Inflammatory macrophage treated with lipopolysaccharide for 1 hour (primary cell): ENCODE measurements around the gene POMGNT2.

Experiments used
- DNase-seq, 2 donors: peaks; one replicate each; pipeline ENCODE4 v3.0.0-alpha.2; 2020 to 2022

The POMGNT2 gene

DNA sequence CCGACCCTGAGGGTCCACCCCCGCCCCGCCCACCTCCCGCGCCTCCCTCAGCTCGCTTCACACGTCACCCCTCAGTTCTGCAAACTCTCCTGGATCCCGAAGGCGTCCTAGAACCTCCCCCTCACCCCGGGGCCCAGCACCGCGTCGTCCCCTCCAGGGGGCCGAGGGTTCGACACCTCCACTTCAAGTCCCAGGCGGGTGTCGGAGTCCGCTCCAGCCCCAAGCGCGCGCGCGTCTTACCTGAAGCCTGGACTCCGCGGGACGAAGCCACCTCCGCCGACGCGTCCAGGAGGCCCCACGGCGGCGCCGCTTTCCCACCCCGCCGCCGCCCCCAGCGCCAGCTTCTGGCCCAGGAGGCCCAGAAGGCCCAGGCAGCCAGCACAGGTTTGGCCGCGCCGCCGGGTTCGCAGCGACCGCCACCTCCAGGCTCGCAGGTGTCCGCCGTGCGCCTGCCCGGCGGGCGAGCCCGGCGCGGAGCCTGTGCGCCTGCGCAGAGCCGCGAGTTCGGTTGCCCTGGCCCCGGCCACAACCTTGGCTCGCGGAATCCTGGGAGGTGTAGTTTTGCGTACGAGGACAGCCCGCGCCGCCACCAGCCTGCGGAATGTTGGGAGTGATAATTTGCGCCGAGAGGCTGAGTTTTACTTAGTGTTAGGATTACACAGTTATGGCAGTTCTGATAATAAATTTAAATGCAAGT lies at the start of gene POMGNT2:
TSS of gene POMGNT2 (minus strand) at position 484 of the 697 bp plus-strand sequence. CDS start 24,648 bp downstream, outside the sequence.
- DNase-seq = peak; percentile 70 to 90

DNA sequence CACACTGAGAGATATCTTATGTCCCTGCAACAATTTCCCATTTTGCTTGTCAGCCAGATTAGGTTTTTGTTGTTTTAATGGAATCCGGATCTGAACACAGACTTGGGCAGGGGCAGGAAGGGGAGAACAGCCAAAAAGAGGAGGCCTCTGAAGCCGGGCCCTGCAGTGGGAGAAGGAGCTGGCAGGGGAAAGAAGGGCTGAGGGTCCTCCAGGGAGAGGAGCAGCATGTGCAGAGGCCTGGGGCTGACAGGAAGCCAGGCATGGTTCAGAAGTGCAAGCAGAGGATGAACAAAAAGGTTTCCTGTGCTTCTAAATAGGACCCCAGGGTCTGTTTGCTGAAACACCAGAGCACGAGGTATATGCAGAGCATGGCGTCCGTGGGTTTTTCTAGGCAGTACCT lies 49.1 kb upstream of the POMGNT2 start:
- no peak for DNase-seq

DNA sequence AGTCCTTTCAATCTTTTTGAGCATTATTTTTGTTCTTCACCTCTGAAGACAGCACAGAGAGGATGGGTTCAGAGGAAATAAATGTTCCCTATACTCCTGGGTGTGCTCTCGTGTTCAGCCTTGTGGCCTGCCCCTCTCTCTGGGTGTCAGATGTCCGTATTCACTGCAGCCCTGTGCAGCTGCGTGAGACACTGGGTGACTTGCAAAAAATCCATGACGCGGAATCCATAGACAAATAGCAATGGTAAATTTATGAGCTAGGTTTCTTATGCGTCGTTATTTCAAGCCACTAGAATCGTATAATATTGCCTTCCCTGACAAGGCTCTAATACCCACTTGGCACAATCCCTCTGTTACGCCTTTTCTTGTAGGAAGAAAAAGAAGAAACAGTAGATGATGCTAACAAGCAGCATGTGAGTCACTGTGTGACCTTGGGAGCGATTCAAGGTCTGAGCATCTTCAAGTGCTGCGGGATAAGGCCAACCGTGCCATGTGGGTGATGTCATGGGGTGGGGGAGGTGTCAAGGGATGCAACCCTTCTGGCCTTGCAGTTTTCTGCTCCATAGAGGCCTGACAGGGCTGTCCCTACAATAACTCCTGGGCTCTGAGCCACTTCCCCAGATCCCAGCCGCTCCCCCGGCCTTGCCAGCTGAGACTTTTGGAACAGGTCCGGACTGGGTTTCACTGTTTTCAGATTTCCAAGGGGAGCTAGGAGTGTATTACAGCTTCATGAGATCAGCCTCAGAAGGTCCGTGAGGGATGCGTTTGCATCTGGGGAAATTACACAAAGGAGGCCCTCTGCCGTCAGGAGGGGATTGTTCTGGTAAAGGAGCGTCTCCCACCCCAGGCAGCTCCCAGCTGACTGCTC lies 47.6 kb upstream of the POMGNT2 start:
- DNase-seq = no peak

DNA sequence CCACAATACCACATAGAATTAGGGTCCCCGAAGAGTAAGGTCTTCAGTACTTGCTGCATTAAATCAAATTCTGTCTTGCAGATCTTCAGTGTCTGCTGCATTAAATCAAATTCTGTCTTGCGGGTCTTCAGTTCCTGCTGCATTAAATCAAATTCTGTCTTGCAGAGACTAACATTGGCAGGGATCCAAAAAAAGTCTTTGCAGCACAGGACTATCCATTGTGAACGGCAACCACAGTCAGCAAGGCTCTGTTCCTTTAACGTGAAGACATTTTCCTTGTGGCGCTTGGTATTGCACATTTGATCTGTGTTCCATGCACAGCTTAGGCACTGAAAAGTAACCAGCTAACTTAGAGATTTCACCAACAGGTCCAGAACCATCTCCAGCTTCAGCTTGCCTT lies 46.8 kb upstream of the POMGNT2 start:
- no peak for DNase-seq

DNA sequence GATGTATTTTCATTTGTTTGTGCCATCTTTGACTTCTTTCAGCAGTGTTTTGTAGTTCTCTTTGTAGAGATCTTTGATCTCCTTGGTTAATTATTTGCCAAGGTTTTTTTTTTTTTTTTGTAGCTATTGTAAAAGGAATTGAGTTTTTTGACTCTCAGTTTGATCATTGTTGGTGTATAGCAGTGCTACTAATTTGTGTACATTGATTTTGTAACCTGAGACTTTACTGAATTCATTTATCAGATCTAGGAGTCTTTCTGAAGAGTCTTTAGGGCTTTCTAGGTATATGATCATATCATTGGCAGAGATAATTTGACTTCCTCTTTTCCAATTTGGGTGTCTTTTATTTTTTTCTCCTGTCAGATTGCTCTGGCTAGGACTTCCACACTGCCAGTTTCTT lies 42.2 kb upstream of the POMGNT2 start:
- DNase-seq = peak in 1 of 2 donors; percentile 1

DNA sequence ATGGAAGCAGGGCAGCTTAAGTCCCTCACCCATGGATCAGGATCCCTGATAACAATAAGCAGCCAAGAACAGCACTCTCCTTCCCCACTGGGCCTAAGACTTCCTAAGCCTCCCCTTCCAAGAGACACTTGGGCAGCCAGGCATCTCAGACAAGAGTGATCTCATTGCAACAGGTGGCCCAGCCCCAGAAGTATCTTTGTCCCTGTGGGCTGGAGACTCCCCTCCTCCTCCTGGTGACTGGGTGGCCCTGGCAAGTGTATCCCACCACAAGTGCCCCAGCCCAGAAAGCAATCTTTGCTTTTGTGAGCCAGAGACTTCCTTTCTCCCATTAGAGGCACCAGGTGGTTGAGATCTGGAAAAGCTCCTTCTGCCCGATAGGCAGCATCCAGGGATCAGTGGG lies 40.7 kb upstream of the POMGNT2 start:
- no peak for DNase-seq

DNA sequence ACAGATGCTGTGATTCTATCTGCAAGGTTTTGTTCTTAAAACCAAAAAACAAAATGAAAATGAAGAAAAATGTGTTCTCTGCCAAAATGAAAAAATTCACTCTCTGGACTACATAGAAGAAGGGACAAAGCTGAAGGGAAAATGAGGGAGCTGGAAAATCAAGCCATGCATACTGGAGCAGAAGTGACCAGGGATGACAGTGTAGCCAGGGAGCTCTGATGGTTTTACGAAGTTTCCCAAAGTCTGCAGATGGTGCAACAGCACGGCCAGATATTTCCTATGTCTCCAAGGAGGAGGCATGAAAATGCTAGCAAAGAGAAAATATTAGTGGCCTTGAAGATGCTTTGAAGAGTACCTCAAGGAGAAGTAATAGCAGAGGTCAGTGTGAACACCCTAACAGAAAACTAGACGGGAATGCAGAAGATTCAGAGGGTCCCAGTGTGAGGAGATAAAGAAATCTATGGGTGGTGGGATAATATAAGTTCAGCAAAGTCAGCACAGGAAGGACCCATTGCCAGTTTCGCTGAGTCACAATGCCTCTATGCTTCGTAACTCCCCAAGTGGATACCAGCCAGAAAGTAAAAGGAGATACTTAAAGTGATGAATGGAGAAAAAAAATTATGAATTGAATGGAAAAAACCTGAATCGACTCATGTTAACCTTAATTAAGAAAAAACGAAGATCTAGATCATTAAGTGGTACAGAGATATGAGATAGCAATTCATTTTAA lies 39.0 kb upstream of the POMGNT2 start:
- DNase-seq = no peak

DNA sequence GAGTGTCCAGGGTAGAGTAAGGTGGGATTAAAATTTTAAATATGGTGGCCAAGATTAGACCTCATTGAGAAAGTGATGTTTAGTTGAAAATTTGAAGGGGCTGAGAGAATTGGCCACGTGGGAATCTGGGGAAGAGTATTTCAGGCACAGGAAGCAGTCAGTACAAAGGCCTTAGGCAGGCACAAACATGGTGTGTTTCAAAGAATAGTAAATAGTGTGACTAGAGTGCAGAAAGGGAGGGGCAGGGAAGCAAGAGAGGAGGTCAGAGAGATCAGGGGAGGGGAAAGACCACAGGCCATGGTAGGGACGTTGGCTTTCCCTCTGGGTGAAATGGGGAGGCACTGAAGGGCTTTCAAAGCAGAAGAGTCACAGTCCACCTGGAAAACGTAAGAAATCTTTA lies 36.6 kb upstream of the POMGNT2 start:
- no peak for DNase-seq

DNA sequence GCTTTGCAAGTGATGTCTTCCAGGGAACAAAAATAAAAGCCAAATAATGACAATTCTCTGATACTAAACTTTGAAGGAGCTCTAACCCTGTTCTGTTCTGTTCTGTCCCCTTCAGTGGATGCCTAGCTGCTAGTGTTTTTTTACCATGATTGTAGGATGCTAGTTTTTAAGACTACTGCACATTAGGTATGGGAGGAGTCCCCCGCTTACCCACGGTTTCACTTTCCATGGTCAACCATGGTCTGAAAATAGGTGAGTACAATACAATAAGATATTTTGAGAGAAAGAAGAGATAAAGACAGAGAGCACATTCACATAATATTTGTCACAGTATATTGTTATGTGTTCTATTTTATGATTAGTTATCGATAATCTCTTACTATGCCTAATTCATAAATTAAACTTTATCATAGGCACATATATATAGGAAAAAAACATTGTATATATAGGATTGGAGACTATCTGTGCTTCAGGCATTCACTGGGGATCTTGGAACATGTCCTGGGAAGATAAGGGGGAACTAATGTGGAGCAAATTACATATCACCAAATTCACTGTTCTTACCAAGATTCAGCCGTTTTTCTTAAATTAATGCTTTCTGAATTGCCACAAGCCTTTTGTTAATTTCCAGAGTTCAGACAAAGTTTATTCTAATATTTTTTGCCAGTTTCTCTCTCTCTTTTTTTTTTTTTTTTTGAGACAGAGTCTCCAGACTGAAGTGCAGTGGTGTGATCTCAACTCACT lies 32.8 kb upstream of the POMGNT2 start:
- DNase-seq = no peak

DNA sequence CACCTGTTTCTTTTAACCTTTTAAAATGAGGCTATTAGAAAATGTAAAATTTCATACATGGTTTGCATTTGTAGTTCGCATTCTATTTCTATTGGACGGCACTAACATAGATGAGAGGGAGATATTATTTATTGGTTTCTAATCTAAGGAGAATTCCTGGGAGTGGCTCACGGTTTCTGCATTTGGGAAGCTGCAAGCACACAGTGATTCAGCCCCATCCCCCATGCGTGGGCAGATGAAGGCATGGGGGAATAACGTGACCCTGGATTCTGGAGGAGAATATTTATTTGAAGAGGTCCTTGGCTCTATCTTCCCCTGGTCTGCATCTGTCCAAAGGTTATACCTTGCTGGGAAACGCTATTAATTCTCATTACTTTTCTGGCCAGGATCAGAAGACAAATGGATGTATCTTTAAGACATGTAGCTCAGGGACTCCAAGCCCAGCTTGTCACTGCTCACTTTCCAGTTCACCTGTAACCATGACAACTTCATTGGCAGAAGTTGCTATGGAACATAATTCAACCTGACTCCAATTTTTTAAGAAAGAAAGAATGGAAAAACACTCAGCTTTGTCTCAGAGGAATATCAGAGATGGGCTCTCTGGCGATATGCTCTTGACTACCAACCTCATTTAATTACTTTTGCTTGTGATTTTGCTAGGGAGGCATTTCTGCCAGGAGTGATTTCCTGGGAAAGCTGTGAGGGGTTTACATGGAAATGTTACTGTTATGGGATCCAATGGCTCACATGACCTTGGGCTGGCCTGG lies 27.2 kb upstream of the POMGNT2 start:
- DNase-seq = no peak

DNA sequence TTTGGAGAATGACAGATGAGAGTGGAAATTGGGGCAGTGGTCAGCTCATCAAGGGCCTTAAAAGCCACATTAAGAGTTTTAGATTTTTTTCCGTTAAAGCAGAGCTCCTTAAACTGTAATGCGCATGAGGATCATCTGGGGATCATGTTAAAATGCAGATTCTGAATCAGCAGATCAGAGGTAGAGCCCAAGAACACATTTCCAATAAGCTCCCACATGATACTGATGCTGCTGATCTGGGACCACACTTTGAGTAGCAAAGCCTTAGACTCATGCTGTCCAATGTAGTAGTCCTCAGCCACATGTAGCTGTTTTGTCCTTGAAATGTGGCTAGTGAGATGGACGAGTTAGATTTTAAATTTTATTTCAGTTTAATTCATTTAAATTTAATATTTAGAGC lies 26.3 kb upstream of the POMGNT2 start:
- no peak for DNase-seq

DNA sequence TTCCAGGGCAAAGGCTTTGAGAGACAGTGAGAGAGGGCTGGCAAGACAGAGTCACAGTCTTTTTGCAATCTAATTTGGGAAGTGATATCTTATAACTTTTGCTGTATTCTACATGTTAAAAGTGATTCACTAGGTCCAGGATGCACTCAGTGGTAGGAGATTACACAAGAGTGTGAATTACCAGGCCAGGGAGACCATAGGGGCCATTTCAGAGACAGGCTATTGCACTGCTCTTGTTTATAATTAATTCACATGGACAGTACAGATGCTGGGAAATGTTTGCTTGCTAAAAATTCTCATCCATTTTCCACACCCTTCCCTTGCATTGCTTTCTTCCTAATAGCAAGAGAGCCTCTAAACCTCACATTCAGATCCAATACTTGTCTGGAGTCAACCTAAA lies 22.6 kb upstream of the POMGNT2 start:
- DNase-seq = no peak

DNA sequence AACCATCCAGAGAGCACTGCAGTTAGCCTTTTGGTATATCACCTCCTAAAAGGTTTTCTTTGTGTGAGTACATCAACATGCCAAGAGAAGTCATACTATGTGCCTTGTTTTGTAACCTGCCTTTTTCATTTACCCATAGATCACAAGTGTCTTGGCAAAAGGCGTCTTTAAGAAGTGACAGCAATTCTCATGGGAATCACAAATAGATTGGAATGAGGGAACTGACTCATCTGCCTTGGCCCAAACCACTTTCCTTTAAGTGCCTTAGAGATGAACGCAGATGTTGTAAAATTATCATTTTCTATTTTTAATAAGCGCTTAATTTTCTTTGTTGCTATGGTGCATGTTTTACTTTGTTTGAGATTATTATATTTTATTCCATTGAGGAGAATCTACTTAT lies 20.7 kb upstream of the POMGNT2 start:
- DNase-seq = no peak

DNA sequence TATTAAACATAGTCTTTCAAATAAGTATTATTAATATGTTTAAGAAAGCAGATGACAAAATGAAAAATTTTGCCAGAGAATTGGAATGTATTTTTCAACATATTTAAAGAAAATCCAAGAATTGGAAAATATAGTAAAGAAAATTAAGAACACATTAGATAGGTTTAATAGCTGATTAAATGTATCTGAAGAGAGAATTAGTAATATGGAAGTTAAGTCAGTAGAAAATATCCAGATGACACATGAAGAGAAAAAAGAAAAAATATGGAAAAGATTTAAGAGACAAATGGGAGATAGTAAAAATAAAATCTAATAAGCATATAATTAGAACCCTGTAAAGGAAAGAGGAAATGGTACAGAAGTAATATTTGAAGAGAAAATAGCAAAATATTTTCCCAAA lies 18.0 kb upstream of the POMGNT2 start:
- DNase-seq = no peak

DNA sequence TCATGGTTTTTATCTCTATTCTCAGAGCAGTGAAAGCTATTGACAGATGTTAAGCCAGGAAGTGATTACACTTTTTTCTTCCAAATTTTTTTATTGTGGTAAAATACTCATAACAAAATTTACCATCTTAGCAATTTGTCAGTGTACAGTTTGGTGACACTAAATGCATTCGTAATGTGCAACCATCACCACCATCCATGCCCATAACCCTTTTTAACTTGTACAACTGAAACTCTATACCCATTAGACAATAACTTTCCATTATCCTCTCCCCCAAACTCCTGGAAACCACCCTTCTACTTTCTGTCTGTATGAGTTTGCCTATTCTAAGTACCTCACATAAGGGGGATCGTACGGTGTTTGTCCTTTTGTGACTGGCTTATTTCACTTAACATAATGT lies 15.1 kb upstream of the POMGNT2 start:
- DNase-seq = no peak

DNA sequence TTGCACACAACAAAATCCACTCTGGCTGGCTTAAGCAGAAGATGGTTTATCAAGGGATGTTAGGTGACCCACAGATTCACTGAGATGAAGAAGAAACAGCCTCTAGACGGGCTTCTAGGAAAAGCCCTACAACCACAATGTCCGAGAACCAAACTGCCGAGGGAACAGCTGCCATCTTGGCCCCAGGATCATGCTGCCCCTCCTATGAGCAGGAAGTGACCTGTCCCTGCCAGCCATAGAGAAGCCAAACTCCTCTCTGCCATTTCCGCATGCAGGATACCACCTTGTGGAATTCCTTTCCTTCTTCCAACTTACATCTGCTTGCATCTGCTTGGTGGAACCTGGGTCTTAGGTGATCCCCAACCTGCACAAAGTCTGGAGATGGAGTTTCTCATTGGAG lies 11.4 kb upstream of the POMGNT2 start:
- no peak for DNase-seq

DNA sequence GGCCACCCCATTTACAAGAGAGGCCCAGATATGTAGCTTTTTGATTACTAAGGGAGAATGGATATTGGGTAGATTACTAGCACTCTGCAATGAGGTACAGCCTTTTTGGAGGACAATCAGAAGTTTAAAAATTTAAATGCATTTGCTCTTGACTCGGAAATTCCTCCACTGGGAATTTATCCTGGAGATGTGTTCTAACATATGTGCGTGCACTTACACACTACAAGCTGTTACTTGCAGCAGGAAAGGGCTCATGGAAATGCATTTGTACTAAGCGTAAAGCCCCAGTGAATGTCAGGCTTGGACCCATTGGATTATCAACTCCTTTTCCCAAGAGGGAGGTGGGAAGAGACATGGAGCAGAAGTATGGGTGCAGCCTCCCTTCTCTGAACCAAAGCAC lies 7.8 kb upstream of the POMGNT2 start:
- no peak for DNase-seq

DNA sequence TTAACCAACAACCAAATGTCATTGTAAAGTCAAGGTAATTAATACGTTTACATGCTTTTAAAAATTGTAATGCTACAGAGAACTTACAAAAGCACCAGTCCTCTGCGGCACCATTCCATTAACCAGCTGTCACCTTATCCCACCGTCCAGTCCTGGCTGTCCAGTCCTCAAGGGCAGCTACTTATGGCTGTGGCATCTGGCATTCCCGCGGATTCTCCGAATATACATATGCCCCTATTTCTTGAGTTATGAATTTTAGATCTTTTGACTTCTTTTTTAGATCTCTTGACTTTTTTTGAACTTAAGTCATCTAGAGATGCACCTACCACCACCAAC lies 382 bp upstream of the POMGNT2 start:
- no peak for DNase-seq

DNA sequence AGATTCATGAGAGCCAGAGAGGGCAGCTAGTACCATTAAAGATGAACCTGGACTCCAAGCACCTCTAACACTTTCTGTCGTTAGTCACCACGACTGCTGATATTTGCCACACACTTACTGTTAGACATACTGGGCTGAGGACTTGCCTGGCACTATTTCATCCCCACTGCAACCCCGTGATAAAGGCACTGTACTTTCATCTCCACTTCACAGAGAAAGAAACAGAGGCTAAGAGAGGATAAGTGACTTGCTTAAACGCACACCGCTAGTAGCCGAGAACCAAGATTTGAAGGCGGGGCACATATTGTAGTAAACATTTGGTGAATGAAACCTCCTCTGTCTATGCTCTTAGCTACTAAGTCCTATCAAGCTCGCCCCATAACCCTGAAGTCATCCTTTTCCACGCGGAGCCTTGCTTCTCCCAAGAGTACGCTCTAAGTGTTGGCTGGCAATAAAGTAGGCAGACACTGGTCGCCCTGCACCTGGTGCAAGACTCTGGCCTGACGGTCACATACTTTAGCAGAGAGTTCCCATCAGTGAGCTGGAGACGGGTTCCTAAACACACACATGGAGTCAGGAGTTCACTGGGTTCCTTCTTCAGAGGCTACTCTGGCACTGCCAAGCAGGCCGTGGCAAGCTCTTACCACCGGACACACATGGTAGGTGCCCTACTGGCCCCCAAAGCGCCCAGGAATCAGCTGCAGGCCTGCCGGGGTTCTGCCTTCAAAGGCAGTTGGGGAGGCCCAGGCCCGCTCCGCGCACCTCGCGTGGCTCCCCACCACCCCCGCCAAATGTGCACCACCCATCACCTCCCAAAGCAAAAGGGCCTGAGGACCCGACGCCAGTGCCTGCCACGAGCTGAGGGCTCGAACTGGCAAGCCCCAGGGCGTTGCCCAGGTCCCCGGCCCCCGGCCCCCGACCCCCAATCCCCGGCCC lies 951 bp downstream of the POMGNT2 start:
- no peak for DNase-seq

DNA sequence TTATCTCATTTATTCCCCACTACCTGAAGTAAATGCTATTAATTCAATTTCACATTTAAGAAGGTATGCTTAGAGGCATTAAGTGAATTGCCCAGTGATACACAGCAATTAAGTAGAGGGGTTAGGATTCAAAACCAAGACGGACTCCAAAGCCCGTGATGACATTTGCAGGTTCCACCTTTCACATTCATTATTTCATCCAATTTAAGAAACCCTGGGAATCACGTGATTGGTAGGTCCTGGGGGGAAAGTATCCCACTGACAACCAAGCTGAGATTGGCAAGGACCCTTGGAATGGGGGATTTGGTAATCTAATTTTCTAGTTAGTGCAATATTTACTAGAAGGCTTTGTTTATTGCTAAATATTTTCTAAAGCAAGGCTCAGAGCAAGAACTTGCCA lies 1.8 kb downstream of the POMGNT2 start:
- DNase-seq = no peak
